Fibroblast of the aortic adventitia (primary cell): ENCODE results near the gene CAMTA1. TPM values are rescaled to one million over a fixed set of nuclear protein-coding genes. Genes with fewer than 3 reads are reported as not detected.

Experiments
- DNase-seq: peaks from one replicate; pipeline ENCODE4 v3.0.0-alpha.2; 2010; ENCODE audit warnings: low read depth
- H3K4me3 ChIP-seq: 2 replicates; pipeline ENCODE4 v1.5.1; 2011; ENCODE audit warnings: low read depth, mild to moderate bottlenecking, control low read depth, low read length, moderate library complexity
- total RNA-seq: library from RNA; depleted of rRNA; stranded (reverse); fragments of >200 nt; gene quantifications from 2 replicates; pipeline ENCODE4 v1.2.3, GENCODE V29; 2012; ENCODE audit warnings: low replicate concordance
- TF ChIP-seq, protein P1 (sequence below): IDR thresholded peaks from 2 replicates; pipeline ENCODE4 v1.5.1; 2011; ENCODE audit warnings: mild to moderate bottlenecking, low read length, control low read depth, inconsistent platforms; ENCODE audit not compliant: insufficient read depth

The CAMTA1 gene
- total RNA-seq, 1 donor: 91.9 TPM

DNA sequence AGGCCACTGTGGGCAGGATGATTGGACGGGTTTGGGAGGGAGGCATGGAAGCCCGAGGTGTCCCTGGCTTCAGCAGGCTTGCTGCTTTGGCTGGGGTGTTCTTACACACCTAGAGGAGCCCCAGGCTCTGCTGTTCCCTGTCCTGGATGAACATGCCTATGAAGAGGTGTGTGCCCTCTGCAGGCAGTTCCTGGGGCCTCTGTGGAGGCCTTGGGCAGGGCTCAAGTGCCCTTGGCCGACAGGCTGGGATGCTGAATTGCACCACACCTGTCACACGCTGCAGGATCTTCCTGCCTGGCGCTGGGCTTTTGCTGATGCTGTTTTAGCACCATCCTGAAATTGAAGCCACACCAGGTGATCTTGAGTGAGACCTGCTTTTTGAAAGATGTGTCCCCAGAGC, 570.8 kb downstream of the CAMTA1 start:
- TF ChIP-seq, protein P1, sequence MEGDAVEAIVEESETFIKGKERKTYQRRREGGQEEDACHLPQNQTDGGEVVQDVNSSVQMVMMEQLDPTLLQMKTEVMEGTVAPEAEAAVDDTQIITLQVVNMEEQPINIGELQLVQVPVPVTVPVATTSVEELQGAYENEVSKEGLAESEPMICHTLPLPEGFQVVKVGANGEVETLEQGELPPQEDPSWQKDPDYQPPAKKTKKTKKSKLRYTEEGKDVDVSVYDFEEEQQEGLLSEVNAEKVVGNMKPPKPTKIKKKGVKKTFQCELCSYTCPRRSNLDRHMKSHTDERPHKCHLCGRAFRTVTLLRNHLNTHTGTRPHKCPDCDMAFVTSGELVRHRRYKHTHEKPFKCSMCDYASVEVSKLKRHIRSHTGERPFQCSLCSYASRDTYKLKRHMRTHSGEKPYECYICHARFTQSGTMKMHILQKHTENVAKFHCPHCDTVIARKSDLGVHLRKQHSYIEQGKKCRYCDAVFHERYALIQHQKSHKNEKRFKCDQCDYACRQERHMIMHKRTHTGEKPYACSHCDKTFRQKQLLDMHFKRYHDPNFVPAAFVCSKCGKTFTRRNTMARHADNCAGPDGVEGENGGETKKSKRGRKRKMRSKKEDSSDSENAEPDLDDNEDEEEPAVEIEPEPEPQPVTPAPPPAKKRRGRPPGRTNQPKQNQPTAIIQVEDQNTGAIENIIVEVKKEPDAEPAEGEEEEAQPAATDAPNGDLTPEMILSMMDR: no peak
- H3K4me3 ChIP-seq: no peak overlapping the region
- no peak for DNase-seq

DNA sequence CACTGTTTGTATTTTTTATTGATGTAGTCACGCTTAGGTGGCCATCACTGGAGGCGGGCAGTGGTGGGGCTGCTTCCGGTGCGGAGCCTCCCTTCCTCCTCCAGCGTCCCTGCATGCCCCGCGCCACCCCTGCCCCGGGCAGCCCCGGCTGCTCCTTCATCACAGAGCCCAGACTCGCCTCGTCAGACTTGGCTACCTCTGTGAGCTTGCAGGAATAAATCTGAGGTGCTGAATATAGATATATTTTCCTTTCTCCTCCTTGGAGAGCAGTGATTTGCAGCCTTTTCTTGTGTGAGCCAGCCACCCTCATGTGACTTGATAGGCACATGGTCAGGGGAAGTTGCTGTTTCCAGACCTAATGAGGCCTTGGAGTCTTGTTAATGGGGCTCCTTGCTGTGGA, 573.2 kb downstream of the CAMTA1 start:
- H3K4me3 ChIP-seq: no peak overlapping the region
- DNase-seq: no peak
- TF ChIP-seq, protein P1: no peak

DNA sequence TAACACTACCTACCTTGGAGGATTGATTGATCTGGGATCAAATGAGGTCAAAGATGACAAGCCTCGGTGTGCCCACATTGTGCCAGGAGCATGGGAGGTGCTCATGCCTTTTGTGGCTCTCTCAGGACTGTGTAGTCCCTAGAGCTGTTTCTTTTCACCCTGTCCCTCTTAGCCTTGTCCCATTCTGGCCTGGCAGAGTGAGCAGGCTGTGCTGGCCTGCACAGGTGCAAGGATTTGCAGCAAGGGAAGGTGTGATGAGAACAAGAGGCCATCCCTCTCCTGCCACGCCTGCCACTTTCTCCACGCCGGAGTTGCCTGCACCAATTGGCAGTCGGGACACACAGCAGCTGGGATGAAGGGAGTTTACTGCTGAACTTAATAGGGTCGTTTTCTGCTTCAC, 575.3 kb downstream of the CAMTA1 start:
- no peak overlapping the region for H3K4me3 ChIP-seq
- TF ChIP-seq, protein P1: no peak
- no peak for DNase-seq

DNA sequence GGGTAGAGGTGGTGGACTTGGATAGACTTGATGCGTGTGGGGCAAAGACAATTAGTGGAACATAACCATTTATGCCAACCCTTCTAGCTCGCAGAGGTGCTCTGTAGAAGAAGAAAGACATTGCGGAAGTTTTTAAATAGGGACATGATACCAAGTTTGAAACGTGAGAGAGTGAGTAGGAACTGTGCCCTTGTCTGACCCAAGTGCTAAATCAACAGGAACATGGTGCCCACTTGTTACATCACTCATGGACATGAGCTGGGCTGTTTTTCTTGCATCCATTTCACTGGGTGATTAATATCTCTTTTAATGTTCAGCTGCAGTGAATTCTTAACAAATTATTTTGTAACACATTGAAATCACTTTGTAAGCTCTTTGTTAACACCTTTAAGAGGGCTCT, 577.7 kb downstream of the CAMTA1 start:
- no peak for DNase-seq
- TF ChIP-seq, protein P1: no peak
- no peak overlapping the region for H3K4me3 ChIP-seq

DNA sequence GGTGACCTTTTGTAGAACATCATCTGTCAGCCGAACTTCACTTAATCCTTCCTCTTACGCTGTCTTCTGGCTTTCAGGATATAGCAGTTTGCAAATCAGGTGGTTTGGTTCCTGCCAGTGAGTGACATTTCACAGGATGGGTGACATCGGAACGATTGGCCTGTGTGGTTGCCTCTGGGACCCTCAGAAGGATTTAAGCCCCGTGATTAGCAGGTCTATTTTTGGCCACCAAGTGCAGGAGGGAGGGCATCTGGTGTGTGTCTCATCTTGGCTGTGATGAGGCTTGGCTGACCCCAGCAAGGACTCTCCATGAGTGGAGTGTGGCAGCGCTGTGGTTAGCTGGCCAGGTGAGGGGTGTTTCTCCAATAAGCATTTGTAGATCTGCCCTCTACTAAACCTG, 578.2 kb downstream of the CAMTA1 start:
- TF ChIP-seq, protein P1: no peak
- no peak for DNase-seq
- no peak overlapping the region for H3K4me3 ChIP-seq

DNA sequence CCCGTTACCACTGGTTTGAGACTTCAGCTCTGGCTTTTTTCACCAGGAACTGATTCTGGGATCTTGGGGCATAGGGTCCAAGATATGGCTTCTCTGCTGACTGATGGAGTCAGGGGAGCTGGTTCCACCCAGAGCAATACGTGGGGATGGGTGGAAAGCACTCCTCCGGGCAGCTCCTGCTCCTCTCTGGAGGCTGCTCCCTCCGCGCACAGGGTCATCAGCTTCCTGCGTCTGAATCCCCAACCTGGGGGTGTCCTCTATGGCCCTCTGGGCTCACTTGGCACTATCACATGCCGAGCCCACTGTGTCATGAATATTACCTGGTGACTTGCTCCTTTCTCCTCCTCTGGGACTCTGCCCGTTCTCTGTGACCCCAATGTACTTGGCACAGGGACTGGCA, 580.5 kb downstream of the CAMTA1 start:
- TF ChIP-seq, protein P1: no peak
- no peak for DNase-seq
- no peak overlapping the region for H3K4me3 ChIP-seq

DNA sequence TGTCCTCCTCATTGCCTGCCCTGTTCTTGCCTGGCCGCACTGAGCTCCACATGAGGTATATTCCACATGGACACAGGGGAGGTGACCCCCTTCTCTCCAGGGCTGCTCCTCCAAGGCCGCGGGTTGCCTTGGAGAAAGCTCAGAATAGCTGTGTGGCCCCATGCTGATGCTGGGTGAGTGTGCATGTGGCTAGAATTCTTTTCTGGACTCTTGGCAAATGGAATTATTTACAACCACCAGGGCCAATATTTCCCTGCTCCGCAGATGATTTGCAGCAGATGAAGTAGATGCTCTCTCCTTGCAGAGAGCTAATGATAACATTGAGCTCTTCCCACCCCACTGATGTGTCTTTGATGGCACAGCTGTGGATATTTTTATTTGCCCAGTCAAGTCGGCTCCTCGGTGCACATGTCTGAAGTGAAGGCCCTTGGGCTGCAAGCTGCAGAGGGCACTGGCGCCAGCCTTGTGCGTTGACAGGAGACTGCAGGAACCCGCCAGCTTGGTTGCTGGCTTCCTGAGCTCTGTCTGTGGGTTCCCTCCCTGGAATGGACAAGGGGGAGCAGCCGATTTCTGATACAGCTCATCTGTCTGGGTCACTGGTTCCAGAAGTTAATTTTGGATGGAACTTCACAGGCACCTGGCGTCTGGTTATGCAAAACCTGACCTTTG, 581.2 kb downstream of the CAMTA1 start:
- H3K4me3 ChIP-seq: no peak overlapping the region
- TF ChIP-seq, protein P1: no peak

More for the DNA sequence above, 581.2 kb downstream of the CAMTA1 start:
- no peak for DNase-seq
